NCI-H2196 (cell line): Measurements from ENCODE around the gene KRTAP10-4.
"Not testable (repeated sequence)": the region's sequence is repeated elsewhere in the genome, so short reads cannot be mapped to it uniquely, and the experiment has no call there.

Experiments
- DNase-seq: peaks from one replicate; lab custom pipeline; 2025; ENCODE audit not compliant: unreplicated experiment; lab: John Stamatoyannopoulos, UW

The KRTAP10-4 gene

DNA sequence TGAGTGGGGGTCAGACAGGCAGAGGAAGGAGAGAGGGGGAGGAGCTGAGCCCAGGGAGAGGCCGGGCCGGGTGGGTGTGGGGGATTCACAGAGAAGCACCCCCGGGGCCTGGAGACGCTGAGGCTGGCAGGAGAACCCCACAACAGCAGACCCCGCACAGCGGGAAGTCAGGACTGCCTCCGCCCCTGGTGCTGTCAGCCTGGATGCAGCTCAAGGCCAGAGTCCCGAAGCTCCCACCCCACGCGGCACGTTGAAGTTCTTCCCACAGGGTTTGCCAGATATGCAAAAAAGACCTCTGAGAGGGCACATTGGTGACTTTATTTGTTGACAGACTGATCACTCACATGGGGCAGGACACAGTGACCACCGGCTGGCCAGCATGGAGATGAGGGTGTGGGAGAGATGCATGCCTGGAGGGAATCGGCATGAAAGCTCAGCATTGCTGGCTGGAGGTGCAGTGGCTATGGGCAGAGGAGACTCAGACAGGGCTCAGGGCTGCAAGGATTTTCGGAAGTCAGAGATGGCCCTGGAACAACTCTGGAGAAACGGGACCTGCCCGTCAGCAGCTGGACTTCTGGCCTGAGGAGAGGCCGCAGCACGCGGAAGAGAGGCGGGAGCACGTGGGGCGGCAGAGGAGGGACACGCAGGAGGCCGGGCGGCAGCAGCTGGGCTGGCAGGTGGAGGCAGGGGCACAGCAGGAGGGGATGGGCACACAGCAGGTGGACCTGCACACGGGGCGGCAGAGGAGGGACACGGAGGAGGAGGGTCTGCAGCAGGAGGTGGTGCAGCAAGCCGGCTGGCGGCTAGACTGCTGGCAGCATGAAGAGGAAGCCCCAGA, 15.8 kb upstream of the KRTAP10-4 start:
- no peak for DNase-seq

DNA sequence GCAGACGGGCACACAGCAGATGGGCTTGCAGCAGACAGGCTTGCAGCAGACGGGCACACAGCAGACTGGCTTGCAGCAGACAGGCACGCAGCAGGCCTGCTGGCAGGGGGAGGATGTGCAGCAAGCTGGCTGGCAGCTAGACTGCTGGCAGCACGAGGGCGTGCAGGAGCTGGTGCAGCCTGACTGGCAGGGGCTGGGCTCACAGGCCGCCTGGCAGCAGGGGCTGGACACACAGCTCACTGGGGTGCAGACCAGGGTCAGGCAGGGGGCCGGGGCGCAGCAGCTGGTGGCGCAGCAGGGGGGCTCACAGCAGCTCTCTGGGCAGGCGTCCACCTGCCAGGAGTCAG, 15.2 kb upstream of the KRTAP10-4 start:
- DNase-seq = not testable (repeated sequence)

DNA sequence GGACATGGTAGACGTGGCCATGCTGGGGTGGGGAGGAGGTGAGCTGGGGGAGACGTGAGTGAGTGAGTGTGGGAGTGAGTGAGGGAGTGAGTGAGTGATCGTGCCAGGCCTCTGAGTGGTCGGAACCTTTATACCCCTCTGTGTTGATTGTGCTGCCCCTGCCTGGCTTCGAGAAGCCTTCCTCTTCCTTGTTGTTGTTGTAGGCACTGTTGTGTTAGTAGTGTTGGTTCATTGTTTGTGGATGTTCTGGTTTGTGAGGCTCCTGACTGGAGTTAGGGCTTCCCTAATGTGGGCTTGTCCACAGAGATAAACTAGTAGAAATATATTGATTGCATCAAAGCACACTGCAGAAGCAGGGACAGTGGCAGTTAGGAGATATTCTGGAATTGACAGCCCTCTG, 14.8 kb upstream of the KRTAP10-4 start, which contains the start of gene KRTAP10-3:
KRTAP10-3 (minus strand) TSS at position 101 of the 400 bp plus-strand sequence; CDS start at position 21, 80 bp downstream.
- DNase-seq = no peak

DNA sequence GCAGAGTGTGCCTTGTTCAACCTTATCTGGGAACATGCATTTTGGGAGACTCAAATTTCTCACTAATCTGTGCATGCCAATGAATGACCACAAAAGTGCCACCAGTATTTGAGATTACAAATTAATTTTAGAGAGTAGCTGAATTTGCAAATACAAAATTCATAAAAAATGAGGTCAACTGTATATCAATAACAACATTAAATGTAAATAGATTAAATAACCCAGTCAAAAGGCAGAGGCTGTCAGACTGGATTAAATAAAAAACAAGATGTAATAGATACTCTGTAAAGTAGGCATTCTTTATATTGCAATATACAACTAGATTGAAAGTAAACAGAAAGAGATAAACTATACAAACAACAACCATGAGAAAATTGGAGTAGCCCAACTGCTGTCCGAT, 9.4 kb upstream of the KRTAP10-4 start:
- no peak for DNase-seq

DNA sequence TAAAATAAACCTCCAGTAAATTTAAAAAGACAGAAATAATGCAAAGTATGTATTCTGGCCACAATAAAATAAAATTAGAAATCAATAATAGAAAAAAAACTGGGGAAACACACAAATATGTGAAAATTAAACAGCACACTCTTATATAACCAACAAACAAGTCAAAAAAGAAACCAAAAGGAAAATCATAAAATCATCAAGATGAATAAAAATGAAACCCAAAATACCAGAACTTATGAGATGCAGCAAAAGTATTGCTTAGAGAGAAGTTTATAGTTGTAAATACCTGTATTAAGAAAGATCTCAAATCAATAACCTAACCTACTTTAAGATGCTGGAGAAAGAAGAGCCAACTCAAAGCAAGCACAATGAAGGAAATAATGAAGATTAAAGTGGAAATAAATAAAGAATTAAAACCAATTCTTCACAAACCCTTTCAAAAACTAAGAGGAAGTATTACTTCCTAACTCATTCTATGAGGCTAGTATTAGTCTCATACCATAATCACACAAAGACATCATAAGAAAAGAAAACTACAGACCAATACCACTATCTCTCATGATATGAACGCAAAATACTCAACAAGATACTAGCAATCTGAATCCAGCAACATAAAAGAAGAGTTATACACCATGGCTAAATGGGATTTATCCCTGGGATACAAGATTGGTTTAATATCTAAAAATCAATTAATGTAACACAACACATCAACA, 8.5 kb upstream of the KRTAP10-4 start:
- no peak for DNase-seq

DNA sequence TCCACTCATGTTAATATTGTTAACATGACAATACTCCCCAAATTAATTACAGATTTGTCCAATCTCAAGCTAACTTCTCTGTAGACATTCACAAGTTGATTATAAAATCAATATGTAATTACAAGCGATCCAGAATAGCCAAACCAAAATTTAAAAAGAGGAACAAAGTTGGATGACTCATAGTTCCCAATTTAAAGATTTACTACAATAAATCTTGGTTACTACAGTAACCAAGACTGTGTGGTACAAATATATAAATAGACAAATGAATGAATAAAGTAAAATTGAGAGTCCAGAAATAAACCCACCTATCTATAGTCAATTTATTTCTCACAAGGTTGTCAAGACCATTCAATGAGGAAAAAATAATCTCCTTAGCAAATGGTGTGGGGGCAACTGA, 7.1 kb upstream of the KRTAP10-4 start:
- DNase-seq = no peak

DNA sequence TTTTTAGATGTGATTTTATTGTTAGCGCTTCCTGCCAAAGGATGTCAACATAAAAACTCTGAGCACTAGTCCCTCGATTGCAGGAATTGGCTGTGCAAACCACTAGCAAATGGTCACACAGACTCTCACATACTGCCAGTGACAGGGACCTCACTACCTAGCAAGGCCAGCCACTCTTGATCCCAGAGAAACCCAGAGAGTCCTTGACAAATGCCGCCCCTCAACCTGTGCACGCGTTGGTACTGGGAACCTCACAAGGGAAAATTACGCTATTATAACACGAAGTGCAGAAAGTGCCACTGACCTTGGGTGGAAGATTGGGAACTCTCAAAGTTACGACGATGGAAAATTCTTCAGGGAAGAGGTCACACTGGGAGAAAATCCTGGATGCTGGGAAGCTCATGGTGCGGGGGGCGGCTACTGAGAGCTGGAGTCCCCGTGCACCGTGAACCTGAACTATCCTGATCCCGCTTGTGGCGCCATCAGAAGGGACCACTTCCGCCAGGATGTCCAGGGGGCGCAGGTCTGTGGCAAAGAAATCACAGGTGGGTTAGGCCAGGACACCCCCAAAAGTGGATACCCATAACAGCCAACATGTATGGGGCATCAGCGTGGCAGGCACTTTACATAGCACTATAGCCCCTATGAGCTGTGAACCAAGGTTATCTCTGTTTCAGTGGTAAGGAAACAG, 5.9 kb upstream of the KRTAP10-4 start:
- no peak for DNase-seq

DNA sequence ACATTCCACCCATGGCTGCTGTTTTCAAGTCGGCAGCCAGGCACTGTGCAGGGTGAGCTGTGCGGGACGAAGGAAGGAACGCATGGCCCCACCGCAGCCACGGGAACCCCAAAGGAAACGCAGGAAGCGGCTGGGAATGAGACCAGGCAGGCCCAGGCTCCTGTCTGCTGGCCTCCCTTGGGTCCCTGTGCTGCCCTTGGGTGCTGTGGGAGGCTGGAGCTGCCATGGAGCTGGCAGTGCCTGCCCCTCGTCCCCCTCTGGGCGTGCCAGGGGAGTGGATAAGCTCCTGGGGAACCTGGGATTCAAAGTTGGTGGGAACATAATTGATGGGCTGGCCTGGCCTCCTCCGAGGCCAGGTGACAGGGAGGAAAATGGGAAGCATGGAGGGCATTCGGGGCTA, 5.3 kb upstream of the KRTAP10-4 start:
- DNase-seq = no peak

DNA sequence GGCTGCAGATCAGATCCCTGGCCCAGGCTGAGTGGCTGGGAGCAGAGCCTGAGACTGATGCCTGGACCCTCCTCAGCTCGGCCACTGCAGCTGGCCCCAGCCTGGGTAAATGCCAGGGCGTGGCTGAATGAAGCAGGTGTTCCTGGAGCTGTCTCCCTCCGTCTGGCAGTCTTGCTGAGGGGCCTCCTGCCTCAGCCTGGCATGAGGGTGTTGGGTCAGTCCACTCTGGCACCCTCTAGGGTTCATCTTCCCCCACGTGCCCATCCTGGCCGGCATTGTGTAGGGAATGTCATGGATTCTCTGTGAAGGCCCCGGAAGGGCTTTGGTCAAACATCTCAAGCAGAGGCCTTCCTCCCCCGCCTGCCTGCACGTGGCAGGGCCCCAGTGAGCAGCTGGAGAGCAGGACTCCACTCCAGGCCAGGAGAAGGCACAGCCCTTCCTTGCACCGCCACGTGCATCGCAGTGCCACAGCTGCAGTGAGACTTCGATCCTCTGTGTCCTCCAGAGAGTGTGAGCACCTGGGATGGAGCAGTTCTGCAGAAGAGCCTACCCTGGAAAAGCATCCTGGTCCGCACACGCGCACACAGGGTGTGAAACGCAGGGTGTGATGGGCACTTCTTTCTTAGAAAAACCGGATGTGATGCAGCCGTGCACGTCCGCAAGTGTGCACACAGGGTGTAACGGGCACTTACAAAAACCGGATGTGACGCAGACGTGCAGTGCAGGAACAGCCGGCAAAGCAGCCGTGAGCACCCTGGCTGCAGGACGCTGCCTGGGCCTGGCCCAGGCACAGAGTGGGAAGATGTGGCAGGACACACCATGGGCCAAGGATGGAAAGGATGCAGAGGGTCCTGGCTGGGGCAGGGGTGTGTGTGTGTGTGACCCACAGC, 4.6 kb upstream of the KRTAP10-4 start:
- DNase-seq = peak; percentile 21

DNA sequence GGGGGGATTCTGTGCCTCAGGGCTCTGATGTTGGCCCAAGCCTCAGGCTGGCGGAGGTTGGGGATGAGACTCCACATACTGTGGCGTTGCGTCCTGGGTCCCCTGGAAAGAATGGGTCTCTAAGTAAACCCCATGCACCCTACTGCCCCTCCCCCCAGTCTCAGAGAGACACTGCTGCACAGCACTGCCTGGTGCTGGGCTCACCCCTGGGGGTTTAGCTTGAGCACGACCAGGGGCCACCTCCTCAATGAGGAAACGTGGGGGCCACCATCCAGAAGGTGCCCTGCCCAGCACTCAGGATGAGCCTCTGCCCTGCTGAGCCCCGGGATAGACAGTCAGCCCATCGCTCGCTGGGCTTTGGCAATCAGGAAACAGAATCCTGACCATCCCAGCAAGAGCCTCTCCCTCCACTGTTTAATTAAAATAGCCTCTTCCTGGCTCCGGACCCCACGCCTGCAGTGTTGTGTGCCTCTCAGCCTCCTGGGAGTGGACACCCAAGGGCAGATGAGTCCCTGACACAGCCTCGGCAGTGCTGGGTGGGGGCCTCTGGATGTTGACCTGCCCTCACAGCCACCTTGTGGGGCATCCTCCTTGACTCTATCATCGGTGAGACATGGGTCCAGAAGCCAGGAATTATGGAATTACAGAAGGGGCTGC, 3.5 kb upstream of the KRTAP10-4 start:
- DNase-seq = no peak

DNA sequence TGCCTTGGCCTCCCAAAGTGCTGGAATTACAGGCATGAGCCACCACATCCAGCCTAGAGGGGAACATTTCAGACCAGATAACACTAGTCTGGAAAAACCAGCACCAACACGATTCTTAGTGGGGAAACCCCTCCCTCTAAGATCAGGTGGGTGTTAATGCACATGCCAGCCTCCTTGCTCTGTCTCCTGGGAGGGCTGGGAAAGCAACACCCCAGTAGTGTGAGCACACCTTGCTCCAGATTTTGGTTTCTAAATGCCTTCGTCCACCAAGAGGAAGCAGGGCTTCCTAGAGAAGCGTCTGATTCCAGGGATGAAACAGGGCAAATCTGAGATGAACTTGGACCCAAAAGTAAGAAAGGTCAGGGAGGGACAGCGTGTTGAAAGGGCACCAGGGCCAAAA, 2.2 kb upstream of the KRTAP10-4 start:
- DNase-seq = no peak

DNA sequence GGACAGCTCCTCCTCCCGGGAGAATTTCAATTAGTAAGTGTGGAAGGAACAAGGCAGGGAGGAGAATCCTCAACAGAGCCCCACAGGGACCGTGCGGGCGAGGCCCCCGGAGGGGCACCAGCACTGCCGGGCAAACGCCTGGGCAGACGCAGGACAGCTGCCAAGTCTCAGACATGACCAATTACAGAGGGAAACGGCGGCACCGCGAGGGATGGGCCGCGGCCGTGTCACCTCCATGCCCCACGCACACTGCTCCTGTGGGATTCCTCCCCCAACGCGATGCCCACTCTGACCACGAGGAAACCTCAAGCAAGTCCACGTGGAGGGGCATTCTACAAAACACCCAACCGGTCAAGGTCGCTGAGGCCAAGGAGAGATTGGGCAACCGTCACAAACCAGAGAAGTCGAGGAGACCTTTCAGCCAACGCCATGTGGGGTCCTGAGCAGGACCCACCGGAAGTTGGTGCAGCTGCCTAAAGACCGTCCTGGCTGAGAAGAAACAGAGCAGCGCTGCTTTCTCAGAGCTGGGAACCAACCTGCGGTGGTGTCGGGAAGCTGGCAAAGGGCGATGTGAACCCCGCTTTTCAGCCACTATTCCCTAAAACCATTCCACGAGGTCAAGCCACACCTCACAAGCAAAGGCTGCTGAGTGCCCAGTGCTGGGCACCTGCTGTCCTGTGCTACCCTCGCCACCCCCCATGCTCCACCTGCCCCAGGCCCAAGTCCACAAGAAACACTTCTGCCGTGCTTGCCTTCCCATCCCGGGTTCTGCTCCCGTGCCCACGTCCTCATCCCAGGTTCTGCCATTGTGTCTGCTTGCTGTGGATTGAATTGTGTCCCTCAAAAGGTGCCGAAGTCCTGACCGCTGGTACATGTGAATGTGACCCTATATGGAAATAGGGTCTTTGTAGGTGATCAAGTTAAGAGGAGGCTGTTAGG, 1.4 kb upstream of the KRTAP10-4 start:
- no peak for DNase-seq

DNA sequence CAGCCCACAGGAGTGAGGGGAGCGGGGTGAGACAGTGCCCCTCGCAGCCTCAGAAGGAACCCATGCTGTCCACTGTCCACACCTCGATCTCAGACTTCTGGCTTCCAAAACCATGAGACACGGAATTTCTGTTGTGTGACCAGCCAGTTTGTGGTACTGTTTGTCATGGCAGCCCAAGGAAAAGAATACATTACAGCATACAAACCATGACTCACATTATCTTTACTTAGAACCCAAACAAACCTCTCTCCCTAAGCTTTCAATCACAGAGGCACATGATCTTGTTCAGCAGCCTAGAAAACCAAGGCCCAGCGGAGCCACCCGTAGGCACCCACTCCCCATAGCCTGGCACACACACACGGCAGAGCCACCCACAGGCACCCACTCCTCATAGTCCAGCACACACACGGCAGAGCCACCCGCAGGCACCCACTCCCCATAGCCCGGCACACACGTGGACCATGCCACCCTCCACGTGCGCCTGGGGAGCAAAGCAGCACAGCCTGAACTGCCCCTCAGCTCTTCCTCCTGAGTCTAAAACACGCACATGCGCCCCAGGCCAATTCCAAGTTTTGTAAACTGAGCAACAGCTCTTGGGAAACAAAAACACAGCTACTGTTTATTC, 458 bp upstream of the KRTAP10-4 start:
- DNase-seq = no peak

DNA sequence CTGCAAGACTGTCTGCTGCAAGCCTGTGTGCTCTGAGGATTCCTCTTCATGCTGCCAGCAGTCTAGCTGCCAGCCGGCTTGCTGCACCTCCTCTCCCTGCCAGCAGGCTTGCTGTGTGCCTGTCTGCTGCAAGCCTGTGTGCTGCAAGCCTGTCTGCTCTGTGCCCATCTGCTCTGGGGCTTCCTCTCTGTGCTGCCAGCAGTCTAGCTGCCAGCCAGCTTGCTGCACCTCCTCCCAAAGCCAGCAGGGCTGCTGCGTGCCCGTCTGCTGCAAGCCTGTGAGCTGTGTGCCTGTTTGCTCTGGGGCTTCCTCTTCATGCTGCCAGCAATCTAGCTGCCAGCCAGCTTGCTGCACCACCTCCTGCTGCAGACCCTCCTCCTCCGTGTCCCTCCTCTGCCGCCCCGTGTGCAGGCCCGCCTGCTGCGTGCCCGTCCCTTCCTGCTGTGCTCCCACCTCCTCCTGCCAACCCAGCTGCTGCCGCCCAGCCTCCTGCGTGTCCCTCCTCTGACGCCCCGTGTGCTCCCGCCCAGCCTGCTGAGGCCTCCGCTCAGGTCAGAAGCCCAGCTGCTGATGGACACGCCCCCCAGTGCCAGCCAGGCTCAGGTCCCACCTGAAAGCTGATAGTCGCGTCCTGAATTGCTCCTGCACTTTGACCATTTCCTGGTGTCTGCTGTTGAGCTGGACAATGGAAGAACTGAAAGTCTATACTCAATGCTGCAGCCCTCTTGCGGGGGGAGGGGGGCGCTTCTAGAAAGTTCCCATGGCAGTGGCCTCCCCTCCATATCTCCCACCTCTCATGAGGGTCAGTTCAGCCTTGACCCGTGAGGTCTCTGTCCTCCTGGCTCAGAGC, 1.2 kb downstream of the KRTAP10-4 start:
- DNase-seq = no peak

DNA sequence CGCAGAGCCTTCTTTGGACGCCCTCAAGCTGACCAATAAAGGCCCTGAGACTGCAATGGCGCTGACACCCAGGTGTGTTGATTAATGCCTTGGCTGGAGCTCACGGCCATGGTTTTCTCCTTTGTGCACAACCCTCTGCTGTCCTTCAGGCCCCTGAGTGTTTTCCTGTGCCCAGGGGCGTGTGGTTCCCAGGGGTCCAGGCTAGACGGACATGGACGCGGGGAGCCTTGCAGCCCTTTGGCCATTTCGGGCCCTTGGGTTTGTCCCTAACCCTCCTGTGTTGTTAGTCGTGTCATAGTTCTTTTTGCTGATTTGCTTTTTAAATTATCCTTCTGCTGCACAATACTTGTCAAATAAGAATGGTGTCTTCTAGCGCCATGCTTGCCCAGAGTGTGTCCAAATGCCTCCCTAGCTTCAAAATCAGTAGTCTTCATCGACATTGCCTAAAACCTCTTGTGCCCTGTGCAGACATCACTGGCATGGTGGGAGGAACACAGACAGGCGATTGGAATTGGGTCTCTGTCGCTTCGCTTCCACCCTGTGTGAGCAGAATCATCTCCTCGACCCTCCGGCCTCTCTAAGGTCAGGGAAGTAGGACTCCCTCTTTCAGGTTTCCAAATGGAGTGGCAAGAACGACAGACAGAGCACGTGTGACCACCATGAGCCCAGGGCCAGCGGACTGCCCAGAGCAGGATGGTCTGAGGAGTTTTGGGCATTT, 1.9 kb downstream of the KRTAP10-4 start:
- DNase-seq = no peak

DNA sequence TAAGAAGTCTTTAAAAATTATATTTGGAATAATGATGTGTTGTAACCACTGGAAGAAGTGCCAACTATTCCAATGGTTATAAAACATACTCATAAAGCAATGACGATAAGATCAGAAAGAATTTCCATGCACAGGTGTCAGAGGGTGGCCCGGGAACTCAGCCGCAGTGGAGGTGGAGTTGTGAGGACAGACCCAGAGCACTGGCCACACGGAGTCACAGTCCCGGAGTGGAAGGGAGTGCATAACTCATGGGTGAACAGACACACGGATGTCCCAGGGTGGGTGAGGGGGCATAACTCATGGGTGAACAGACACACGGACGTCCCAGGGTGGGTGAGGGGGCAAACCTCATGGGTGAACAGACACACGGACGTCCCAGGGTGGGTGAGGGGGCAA, 2.5 kb downstream of the KRTAP10-4 start:
- no peak for DNase-seq

DNA sequence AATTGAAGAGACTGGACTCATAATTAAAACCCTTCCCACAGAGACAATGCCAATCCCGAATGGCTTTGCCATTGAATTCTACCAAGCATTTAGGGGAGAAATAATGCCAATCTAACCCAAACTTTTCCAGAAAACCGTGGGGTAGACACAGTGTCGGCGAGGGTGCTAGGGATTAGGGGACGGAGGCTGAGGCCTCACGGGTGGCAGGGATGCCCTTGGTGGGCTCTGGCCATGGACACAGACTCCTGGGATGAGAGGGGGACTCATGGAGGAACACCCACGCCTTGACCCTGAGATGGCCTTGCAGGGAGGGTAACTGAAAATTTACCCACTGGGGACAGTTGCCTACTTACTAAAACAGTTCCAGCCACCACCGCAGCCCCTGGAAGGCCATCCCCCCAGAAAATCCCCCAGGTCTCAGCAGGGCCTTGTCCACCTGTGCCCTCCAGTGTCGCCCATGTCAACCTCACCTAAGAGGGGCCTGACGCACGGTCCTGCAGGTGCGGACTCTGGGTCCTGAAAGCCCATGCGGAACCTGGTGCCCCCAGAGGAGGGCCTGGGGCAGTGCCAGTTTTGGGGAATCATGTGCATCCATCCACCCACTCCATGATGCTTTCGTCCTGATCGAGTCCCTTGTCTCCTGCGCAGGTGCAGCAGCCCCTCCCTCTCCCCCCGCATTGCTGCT, 5.0 kb downstream of the KRTAP10-4 start:
- DNase-seq = no peak
